Fibroblast of skin of scalp (primary cell): ENCODE results near the gene ZNF14.
"Not testable (repeated sequence)": the region's sequence is repeated elsewhere in the genome, so short reads cannot be mapped to it uniquely, and the experiment has no call there.

Source experiments
- DNase-seq: peaks from one replicate; pipeline ENCODE4 v3.0.0-alpha.2; 2013

The ZNF14 gene

GRCh38 chr19:19686580-19686979 is 46.3 kb downstream of the ZNF14 start:
- no peak for DNase-seq

GRCh38 chr19:19686119-19686518 is 46.8 kb downstream of the ZNF14 start:
- DNase-seq, result not testable (repeated sequence)

GRCh38 chr19:19679176-19680073 is 53.5 kb downstream of the ZNF14 start:
- no peak for DNase-seq

DNA sequence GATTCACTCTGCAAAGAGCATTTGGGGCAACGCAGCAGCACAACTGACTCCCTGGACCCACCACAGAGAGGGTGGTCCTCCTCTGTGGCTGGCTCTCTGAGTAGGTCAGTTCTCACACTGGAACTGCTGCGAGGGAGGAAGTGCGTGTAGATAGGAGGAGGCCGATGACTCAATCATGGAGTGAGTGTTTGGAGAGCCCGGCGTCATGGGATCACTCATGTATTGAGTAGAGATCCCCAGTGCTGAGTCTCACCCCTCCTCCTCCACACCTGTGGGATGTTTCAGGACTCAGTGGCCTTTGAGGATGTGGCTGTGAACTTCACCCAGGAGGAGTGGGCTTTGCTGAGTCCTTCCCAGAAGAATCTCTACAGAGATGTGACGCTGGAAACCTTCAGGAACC is 55.3 kb downstream of the ZNF14 start:
- no peak for DNase-seq

DNA sequence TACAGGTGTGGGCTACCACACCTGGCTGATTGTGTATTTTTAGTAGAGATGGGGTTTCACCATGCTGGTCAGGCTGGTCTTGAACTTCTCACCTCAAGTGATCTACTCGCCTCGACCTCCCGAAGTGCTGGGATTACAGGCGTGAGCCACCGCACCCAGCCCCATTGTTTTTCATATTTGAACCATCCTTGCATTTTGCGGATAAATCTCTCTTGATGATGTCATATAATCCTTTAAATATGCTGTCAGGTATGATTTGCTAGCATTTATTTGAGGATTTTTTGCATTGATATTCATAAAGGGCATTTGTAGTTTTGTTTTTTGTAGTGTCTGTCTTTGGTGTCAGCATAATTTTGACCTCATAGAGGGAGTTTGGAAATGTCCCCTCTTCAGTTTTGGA is 58.6 kb downstream of the ZNF14 start:
- DNase-seq, result no peak

DNA sequence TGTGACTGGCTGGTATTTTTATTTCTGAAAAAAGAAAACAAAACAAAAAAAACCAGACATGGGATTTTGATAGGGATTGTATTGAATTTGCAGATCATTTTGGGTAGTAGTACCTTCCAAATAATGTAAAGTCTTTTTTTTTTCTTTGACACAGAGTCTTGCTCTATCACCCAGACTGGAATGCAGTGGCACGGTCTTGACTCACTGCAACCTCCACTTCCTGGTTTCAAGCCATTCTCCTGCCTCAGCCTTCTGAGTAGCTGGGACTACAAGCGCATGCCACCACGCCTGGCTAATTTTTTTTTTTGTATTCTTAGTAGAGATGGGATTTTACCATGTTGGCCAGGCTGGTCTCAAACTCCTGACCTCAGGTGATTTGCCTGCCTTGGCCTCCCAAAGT is 60.1 kb downstream of the ZNF14 start:
- no peak for DNase-seq

DNA sequence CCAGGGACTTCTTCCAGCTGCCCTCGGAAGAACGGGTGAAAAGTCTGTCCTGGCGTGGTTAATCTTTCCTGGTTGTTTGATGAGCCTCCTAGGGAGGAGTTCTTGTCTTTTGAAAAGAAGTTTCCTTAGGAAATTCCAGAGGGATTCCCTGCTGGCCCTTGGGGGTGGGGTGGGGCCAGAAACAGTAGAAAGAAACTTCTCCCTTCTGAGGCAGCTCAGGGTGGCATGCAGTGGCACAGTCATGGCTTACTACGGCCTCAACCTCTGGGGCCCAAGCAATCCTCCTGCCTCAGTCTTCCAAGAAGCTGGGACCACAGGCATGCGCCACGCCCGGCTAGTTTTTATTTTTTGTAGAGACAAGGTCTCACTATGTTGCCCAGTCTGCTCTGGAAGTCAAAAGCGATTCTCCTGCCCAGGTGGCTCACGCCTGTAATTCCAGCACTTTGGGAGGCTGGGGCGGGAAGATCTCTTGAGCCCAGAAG is 62.8 kb downstream of the ZNF14 start:
- DNase-seq, result peak; percentile 22

DNA sequence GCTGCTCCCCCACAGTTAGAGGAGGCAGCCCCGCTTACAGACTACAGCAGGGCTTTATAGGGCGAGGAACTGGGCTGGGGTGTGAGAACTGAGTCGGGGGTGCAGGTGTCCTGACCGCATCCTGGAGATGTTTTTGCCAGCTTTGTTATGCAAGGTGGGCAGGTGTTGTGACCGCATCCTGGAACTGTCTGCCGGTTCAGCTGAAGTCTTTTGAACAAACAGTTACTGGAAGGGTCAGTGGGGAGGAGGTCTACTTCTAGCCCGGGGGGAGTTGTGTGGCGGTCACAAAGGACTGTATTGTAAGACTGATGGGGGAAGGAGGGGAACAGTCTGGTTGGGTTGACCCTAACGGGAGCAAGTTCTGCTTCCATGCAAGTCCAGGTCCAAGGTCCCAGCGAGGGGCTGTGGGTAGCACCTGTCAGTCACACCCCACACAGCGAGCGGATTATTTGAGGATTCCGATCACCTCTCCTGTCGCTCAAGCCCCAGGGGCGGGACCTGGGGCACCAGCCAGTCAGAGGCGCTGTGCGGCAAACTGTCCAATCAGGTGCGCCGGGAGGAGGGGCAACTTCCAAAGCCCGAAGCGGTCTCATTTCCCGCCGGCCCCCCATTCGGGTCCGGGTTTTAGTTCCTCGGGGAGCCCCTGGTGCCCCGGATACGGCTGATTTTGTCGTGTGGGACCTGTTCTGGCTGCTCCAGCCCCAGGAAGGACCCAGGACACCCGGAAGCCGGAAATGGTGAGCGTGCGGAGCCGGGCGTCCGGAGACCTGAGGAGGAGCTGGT is 64.5 kb downstream of the ZNF14 start, which contains the start of gene ZNF101:
Gene ZNF101, plus strand, starts transcription at position 610 of the 783 bp plus-strand sequence. Its CDS starts 125 bp downstream, at position 735.
- peak; percentile 88 for DNase-seq

DNA sequence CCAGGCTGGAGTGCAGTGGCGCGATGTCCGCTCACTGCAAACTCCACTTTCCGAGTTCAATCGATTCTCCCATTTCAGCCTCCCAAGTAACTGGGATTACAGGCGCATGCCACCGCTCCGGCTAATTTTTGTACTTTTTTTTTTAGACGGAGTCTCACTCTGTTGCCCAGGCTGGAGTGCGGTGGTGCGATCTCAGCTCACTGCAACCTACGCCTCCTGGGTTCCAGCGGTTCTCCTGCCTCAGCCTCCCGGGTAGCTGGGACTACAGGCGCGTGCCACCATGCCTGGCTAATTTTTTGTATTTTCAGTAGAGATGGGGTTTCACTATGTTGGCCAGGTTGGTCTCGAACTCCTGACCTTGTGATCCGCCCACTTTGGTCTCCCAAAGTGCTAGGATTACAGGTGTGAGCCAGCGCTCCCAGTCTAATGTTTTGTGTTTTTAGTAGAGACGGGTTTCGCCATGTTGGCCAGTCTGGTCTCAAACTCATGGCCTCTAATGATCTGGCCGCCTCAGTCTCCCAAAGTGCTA is 67.4 kb downstream of the ZNF14 start:
- DNase-seq, result not testable (repeated sequence)

GRCh38 chr19:19663256-19664120 is 69.4 kb downstream of the ZNF14 start, which contains the start of gene ATP13A1:
Gene ATP13A1 (minus strand): TSS chr19:19663676. CDS start chr19:19663666, 10 bp downstream.
- DNase-seq, result peak; percentile 98

DNA sequence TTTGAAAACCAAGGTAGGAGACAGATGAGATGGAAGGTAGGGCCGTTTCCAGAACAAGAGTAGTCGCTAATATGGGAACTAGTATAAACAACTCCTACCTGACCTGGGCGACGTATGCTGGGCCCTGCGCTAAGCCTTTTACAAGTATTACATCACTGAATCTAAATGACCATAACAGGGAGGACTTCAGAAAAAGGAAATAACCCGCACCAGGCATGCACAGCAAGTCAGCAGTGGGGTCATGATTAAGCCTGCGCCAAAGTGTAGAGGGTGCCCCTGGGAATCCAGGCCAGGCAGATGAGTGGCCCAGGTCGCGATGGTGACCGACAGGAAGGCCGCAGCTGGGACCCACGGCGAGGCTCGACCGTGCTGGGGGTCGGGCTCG is 70.0 kb downstream of the ZNF14 start:
- DNase-seq, result no peak

- DNase-seq, result no peak
Observed at GRCh38 chr19:19662344-19662743, 70.6 kb downstream of the ZNF14 start.

DNA sequence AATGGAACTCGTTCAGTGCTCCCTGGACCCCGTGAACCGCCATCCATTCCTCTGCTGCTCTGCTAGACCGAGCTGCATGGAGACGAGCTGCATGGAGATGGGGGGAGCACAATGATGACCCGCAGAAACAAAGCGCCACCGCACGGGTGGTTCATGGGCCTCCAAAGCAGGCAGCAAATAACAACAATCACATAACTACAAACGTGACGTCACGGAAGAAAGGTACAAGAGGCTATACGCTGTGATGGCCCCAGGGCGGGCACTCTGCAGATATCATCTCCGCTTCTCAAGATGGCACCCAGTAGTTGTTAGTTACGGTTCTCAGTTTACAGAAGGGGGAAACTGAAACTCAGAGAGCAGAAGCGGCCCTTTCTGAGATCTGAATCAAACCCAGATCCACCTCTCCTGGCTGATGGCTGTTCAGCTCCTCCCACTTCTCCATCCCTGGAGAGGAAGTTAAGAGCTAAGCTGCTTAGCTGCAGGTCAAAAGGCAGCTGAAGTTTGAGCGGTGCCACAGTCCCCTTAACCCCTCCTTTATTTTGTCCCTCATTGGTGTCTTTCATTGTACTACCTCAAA is 71.1 kb downstream of the ZNF14 start:
- DNase-seq, result no peak

- no peak for DNase-seq
Observed at GRCh38 chr19:19661141-19661674, 71.7 kb downstream of the ZNF14 start.
